Karpas-422 (cell line): ENCODE data around the gene SFXN1. TPM values are rescaled to one million over a fixed set of nuclear protein-coding genes. Genes with fewer than 3 reads are reported as not detected.

Experiments
- total RNA-seq: library from RNA; depleted of rRNA; stranded (reverse); fragments of >200 nt; shearing (Covaris generic); gene quantifications from 2 replicates; pipeline ENCODE4 v1.2.3, GENCODE V29; 2014; ENCODE audit warnings: low replicate concordance; rRNA removed

Gene SFXN1
- total RNA-seq, 1 experiment from 2014 or later: 87.3 TPM

Other genes with a start within 250 kb of the SFXN1 start
- gene DRD1, start 34.4 kb upstream of the SFXN1 start, total RNA-seq: not detected in 2 replicates
- gene HRH2, start 179.5 kb downstream of the SFXN1 start, total RNA-seq: not detected in 2 replicates